ENCODE measurements around the gene PHLDA1.

DNA sequence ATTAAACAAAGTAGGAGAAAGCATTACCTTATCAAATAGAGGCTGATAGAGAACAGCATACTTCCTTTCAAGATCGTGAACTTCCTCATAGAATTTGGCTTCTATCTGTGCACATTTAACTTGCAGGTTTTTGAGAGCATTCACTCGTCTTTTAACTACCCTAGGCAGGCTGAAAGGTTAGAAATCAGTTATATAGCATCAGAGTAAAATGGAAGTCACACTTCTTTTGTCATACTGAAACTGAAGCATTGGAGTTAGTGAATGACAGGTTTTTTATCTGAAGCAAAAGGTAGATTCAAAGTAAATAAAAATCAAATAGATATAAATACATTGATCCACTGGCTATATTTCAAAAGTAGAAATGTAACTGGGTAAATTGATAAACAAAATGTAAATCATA lies 28.5 kb upstream of the PHLDA1 start:
- TF ChIP-seq, protein P1, sequence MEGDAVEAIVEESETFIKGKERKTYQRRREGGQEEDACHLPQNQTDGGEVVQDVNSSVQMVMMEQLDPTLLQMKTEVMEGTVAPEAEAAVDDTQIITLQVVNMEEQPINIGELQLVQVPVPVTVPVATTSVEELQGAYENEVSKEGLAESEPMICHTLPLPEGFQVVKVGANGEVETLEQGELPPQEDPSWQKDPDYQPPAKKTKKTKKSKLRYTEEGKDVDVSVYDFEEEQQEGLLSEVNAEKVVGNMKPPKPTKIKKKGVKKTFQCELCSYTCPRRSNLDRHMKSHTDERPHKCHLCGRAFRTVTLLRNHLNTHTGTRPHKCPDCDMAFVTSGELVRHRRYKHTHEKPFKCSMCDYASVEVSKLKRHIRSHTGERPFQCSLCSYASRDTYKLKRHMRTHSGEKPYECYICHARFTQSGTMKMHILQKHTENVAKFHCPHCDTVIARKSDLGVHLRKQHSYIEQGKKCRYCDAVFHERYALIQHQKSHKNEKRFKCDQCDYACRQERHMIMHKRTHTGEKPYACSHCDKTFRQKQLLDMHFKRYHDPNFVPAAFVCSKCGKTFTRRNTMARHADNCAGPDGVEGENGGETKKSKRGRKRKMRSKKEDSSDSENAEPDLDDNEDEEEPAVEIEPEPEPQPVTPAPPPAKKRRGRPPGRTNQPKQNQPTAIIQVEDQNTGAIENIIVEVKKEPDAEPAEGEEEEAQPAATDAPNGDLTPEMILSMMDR (IDR thresholded peaks at IDR 0.05) = no peak
- TF ChIP-seq POLR2A (IDR thresholded peaks at IDR 0.05) = no peak
